Smooth muscle cell of the umbilical artery (primary cell): Measurements from ENCODE around the gene ATRIP. TPM values are rescaled to one million over a fixed set of nuclear protein-coding genes. Genes with fewer than 3 reads are reported as not detected.

ENCODE experiments used
- total RNA-seq: library from RNA; depleted of rRNA; stranded (reverse); fragments of >200 nt; gene quantifications from 2 replicates; pipeline ENCODE4 v1.2.3, GENCODE V29; 2014

ATRIP gene
- 4.2 and 5.3 TPM in 2 replicates for total RNA-seq

GRCh38 chr3:48446425-48447193 is at the start of gene ATRIP:
Gene ATRIP, plus strand, starts transcription at chr3:48446737. Its CDS starts 109 bp downstream, at chr3:48446846.

GRCh38 chr3:48429960-48430707 is 16.4 kb upstream of the ATRIP start, which contains the start of gene PLXNB1:
Gene PLXNB1, minus strand, starts transcription at chr3:48430086. Its CDS starts 5,475 bp downstream, at chr3:48424611.

GRCh38 chr3:48439820-48440589 is 6.5 kb upstream of the ATRIP start, which contains the start of the genes CCDC51 and TMA7:
Gene CCDC51, minus strand, starts transcription at chr3:48440119. Its CDS starts 4,991 bp downstream, at chr3:48435128.
Gene TMA7, plus strand, starts transcription at chr3:48440257. Its CDS starts 40 bp downstream, at chr3:48440297.

GRCh38 chr3:48504051-48504946 is 57.8 kb downstream of the ATRIP start, which contains the start of gene SHISA5:
Gene SHISA5, minus strand, starts transcription at chr3:48504174. Its CDS starts 80 bp downstream, at chr3:48504094.

Other genes with a start within 250 kb of the ATRIP start
- gene CAMP, start 223.2 kb upstream of the ATRIP start, total RNA-seq: not detected in 2 replicates
- gene ZNF589, start 205.6 kb upstream of the ATRIP start, total RNA-seq: 5.0 and 5.9 TPM in 2 replicates
- gene NME6, start 145.4 kb upstream of the ATRIP start, total RNA-seq: 24.3 and 32.3 TPM in 2 replicates
- gene SPINK8, start 113.1 kb upstream of the ATRIP start, total RNA-seq: not detected in 2 replicates
- gene FBXW12, start 74.5 kb upstream of the ATRIP start, total RNA-seq: not detected in 2 replicates
- gene PLXNB1, start 16.7 kb upstream of the ATRIP start, total RNA-seq: 33.6 and 45.5 TPM in 2 replicates
- 19.6 and 20.1 TPM in 2 replicates for gene CCDC51, start 6.6 kb upstream of the ATRIP start, total RNA-seq
- gene TMA7, start 6.5 kb upstream of the ATRIP start, total RNA-seq: 177 and 213 TPM in 2 replicates
- 103 and 130 TPM in 2 replicates for gene SHISA5, start 57.4 kb downstream of the ATRIP start, total RNA-seq
- 44.6 and 46.0 TPM in 2 replicates for gene PFKFB4, start 110.1 kb downstream of the ATRIP start, total RNA-seq
- 2.1 and 2.3 TPM in 2 replicates for gene UCN2, start 117.0 kb downstream of the ATRIP start, total RNA-seq
- 52.0 and 55.2 TPM in 2 replicates for gene COL7A1, start 148.6 kb downstream of the ATRIP start, total RNA-seq
- gene UQCRC1, start 162.9 kb downstream of the ATRIP start, total RNA-seq: 276 and 300 TPM in 2 replicates
- not detected in 2 replicates for gene TMEM89, start 175.0 kb downstream of the ATRIP start, total RNA-seq
- 19.0 and 22.9 TPM in 2 replicates for gene SLC26A6, start 188.7 kb downstream of the ATRIP start, total RNA-seq
- gene CELSR3, start 216.1 kb downstream of the ATRIP start, total RNA-seq: 0.89 and 3.1 TPM in 2 replicates
- 10.1 and 16.5 TPM in 2 replicates for gene NCKIPSD, start 239.2 kb downstream of the ATRIP start, total RNA-seq